GM23248 (cell line): Measurements from ENCODE around the gene DNLZ. TPM values are rescaled to one million over a fixed set of nuclear protein-coding genes. Genes with fewer than 3 reads are reported as not detected.

ENCODE experiments used
- DNase-seq: peaks from one replicate; pipeline ENCODE4 v3.0.0-alpha.2; 2015
- H2AFZ ChIP-seq: fragments of 200-600 bp; sonication (generic); 2 replicates; pipeline ENCODE4 v1.6.1; 2016; ENCODE audit warnings: antibody characterized with exemption
- H3F3A ChIP-seq: fragments of 200-600 bp; sonication (generic); 2 replicates; pipeline ENCODE4 v1.6.1; 2016; ENCODE audit warnings: mild to moderate bottlenecking, antibody characterized with exemption, mixed run types; ENCODE audit not compliant: insufficient read depth
- H3K27ac ChIP-seq: fragments of 200-600 bp; sonication (generic); 2 replicates; pipeline ENCODE4 v1.5.1; 2016; ENCODE audit warnings: mild to moderate bottlenecking
- H3K27me3 ChIP-seq: fragments of 200-600 bp; sonication (generic); replicated peaks from 2 replicates; pipeline ENCODE4 v1.6.1; 2016; ENCODE audit warnings: mild to moderate bottlenecking; ENCODE audit not compliant: insufficient read depth
- H3K36me3 ChIP-seq: fragments of 200-600 bp; sonication (generic); 2 replicates; pipeline ENCODE4 v1.6.1; 2016; ENCODE audit warnings: low read depth, mild to moderate bottlenecking
- H3K4me1 ChIP-seq: fragments of 200-600 bp; sonication (generic); 2 replicates; pipeline ENCODE4 v1.6.1; 2016; ENCODE audit warnings: mild to moderate bottlenecking; ENCODE audit not compliant: insufficient read depth
- H3K4me2 ChIP-seq: fragments of 200-600 bp; sonication (generic); one replicate; pipeline ENCODE4 v1.6.1; 2016; ENCODE audit warnings: mild to moderate bottlenecking; ENCODE audit not compliant: unreplicated experiment
- H3K4me3 ChIP-seq: fragments of 200-600 bp; sonication (generic); 2 replicates; pipeline ENCODE4 v1.5.1; 2016; ENCODE audit warnings: mild to moderate bottlenecking
- H3K79me2 ChIP-seq: fragments of 200-600 bp; sonication (generic); 2 replicates; pipeline ENCODE4 v1.6.1; 2016; ENCODE audit warnings: mild to moderate bottlenecking; ENCODE audit not compliant: insufficient read depth
- H3K9ac ChIP-seq: fragments of 200-600 bp; sonication (generic); 2 replicates; pipeline ENCODE4 v1.6.1; 2016; ENCODE audit warnings: mild to moderate bottlenecking
- H3K9me2 ChIP-seq: fragments of 200-600 bp; sonication (generic); 2 replicates; pipeline ENCODE4 v1.6.1; 2016; ENCODE audit warnings: mixed run types, mild to moderate bottlenecking, moderate library complexity; ENCODE audit not compliant: insufficient read depth
- H3K9me3 ChIP-seq: fragments of 200-600 bp; sonication (generic); one replicate; pipeline ENCODE4 v1.6.1; 2017; ENCODE audit warnings: low read depth
- H4K20me1 ChIP-seq: fragments of 200-600 bp; sonication (generic); 2 replicates; pipeline ENCODE4 v1.6.0; 2016; ENCODE audit not compliant: insufficient read depth
- EZH2 ChIP-seq: fragments of 200-600 bp; sonication (generic); IDR thresholded peaks from 2 replicates; pipeline ENCODE4 v1.6.1; 2018; ENCODE audit warnings: antibody characterized with exemption, mild to moderate bottlenecking; ENCODE audit not compliant: insufficient read depth, poor library complexity, severe bottlenecking
- EZH2phosphoT487 ChIP-seq: fragments of 200-600 bp; sonication (generic); IDR thresholded peaks from 2 replicates; pipeline ENCODE4 v1.6.1; 2018; ENCODE audit warnings: antibody characterized with exemption, moderate library complexity, mild to moderate bottlenecking, low read depth; ENCODE audit not compliant: insufficient read depth
- WGBS, 2 experiments: methylation state at CpG; one replicate each; pipeline ENCODE4 v1.1.6; 2015 to 2017; ENCODE audit warnings: low lambda C conversion rate in 2 of 2, low coverage in 1 of 2; ENCODE audit errors: missing lambda C conversion rate in 2 of 2; 5-methylcytosine and 5-hydroxymethylcytosine counted together
- in situ Hi-C: fragments of 300-500 bp; cut with MboI; formaldehyde crosslinking; loops from 2 replicates; pipeline ENCODE4 v1.15.0; 2020
- polyA plus RNA-seq: library from polyadenylated mRNA; unstranded; fragments of >200 nt; fragmentation: Nextera tagmentation; extraction: Ambion mirVana; gene quantifications from 2 replicates; pipeline ENCODE4 v1.2.1, GENCODE V29; 2016
- total RNA-seq: library from RNA; depleted of rRNA; stranded (reverse); fragments of >200 nt; shearing (Covaris generic); gene quantifications from 2 replicates; pipeline ENCODE4 v1.2.3, GENCODE V29; 2014

The DNLZ gene
- total and polyA plus RNA-seq, 2 experiments from 2014 or later, result 27.1 to 49.8 TPM

DNA sequence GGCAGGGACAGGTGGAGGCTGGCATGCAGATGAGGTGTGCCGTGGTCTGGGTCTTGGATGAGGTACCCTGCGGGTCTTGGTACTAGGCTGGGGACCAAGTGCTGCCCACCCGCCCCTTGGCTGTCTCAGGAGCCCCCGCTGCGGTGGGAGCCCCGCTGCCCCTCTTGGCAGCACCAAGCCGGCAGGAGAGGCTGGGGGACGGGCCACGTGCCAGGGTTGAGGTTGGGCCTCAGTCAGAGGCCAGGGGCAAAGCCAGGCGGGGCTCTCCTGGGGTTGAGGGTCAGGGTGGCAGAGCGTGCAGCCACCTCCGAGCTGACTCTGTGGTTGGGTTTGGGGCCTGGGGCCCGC, 8.0 kb upstream of the DNLZ start:
- Histone ChIP-seq H3K36me3 (no peaks in the 10 kb centered on the region), H3K27me3 (no peaks in the 10 kb centered on the region), H4K20me1 (no peaks in the 10 kb centered on the region), H3K79me2 (no peaks in the 10 kb centered on the region), H3K9me3 (no peaks in the 10 kb centered on the region), H3K9ac (no peak overlapping the region), H3K9me2 (no peaks in the 10 kb centered on the region), H3K27ac (no peak overlapping the region), H3K4me3 (no peak overlapping the region), H3K4me1 (peaks cover 11% of the 10 kb centered on the region; the same call in 1 of the 2 replicates), H3K4me2 (no peak overlapping the region), H3F3A (no peaks in the 10 kb centered on the region), H2AFZ (no peak overlapping the region)
- TF ChIP-seq EZH2phosphoT487 (no peak), EZH2 (no peak)
- in situ Hi-C loops, result no loop called here
- DNase-seq, result no peak
- WGBS, 2 experiments, result 90 to 93% methylated on average over 12 to 13 of the region's 13 CpGs

DNA sequence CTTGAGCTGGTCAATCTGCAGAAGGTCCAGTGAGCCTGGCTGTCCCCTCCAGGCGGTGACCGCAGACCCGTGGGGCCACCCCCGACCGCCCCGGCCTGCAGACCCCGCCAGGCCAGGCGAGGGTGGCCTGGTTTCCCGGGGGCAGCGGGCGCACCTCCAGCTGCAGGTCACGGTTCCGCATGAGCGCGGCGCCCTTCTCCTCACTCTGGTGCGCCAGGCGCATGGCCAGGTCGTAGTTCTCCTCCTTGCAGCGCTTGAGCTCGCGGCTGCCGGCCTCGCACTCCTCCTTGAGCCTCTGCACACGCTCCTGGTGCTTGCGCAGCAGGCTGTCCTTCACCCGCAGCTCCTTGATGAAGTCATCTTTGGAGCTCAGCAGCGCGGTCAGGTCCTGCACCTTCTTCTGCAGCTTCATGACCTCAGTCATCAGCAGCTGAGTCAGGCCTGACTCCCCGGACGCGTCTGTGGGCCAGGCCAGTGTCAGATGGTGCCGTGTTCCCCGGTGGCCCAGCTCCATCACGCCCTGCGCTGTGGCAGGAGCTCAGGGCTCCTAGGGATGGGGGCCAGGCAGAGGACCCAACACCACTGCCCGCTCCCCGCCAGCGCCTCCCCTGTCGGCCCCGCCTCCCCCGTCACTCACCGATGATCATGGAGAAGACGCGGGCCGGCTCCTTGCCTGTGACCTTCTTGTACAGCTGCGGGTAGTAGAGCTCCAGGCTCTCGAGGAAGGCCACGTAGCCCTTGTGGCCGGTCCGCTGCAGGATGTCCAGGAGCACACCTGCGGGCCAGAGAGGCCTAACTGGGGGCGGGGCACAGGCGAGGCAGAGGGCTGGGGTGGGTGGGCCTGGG, 7.4 kb upstream of the DNLZ start:
- Histone ChIP-seq H2AFZ (no peak overlapping the region), H3K9me3 (no peaks in the 10 kb centered on the region), H3K27ac (no peak overlapping the region), H3K4me2 (no peak overlapping the region), H3K9ac (no peak overlapping the region), H3K4me3 (no peak overlapping the region), H3K79me2 (no peaks in the 10 kb centered on the region), H3K27me3 (no peaks in the 10 kb centered on the region), H4K20me1 (no peaks in the 10 kb centered on the region), H3F3A (no peaks in the 10 kb centered on the region), H3K4me1 (peaks cover 11% of the 10 kb centered on the region; the same call in 1 of the 2 replicates), H3K36me3 (no peaks in the 10 kb centered on the region), H3K9me2 (no peaks in the 10 kb centered on the region)
- peak; percentile 35 for DNase-seq
- 95% methylated on average over 42 to 52 of the region's 54 CpGs for WGBS, 2 experiments
- in situ Hi-C loops, result no loop called here
- TF ChIP-seq EZH2 (no peak), EZH2phosphoT487 (no peak)

DNA sequence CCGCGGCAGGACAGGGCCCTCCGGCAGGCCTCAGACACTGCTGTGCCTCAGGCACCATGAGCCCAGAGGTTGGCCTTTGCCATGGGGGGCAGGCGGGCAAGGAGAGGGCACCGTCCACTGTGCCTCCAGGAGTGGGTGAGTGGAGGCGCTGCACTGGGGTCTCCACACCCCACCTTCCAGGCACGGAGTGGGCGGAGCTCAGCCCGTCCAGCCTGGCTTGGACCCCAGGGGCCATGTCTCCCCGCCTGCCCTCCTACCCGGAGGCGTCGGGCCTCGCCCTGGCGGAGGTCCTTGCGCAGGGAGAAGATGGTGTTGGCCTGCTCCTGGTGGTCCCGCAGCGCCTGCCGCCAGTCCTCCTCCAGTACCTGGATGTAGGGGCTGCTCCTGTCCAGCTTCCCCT, 6.5 kb upstream of the DNLZ start:
- H3K9me3 ChIP-seq, result no peaks in the 10 kb centered on the region
- no peaks in the 10 kb centered on the region for H3F3A ChIP-seq
- no peaks in the 10 kb centered on the region for H3K36me3 ChIP-seq
- no peak overlapping the region for H3K4me3 ChIP-seq
- H3K4me2 ChIP-seq, result no peak overlapping the region
- H3K9ac ChIP-seq, result no peak overlapping the region
- no peaks in the 10 kb centered on the region for H3K9me2 ChIP-seq
- no peaks in the 10 kb centered on the region for H3K79me2 ChIP-seq
- WGBS, 2 experiments, result 95% methylated on average over 14 to 19 of the region's 19 CpGs
- H4K20me1 ChIP-seq, result no peaks in the 10 kb centered on the region
- no peak for DNase-seq
- in situ Hi-C loops, result no loop called here
- TF ChIP-seq EZH2 (no peak), EZH2phosphoT487 (no peak)
- H3K27me3 ChIP-seq, result no peaks in the 10 kb centered on the region
- peaks cover 11% of the 10 kb centered on the region; the same call in 1 of the 2 replicates for H3K4me1 ChIP-seq
- H2AFZ ChIP-seq, result no peak overlapping the region
- H3K27ac ChIP-seq, result no peak overlapping the region

DNA sequence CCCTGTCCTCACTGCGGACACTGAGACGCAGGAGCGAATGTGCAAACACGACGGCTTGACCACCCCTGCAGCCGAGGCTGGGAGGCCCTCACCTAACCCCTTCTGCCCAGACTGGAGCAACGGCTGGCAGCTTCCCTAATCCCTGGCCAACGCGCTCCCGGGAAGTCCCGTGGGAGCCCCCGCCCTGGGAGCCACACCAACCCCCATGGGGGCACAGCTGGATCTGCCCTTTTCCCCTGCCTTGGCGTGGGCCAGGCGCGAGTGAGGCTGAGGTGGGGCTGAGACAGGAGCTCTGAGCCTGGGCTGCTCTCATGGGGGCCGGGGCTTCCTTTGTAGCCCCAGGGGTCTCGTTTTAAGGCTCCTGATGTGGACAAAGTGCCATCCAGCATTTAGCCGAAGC, 4.6 kb upstream of the DNLZ start:
- H3K9me3 ChIP-seq, result no peaks in the 10 kb centered on the region
- no peak overlapping the region for H3K4me3 ChIP-seq
- in situ Hi-C loops, result no loop called here
- H3F3A ChIP-seq, result no peaks in the 10 kb centered on the region
- no peak overlapping the region for H3K4me2 ChIP-seq
- H3K27ac ChIP-seq, result no peak overlapping the region
- H3K9ac ChIP-seq, result no peak overlapping the region
- WGBS, 2 experiments, result 79 to 80% methylated on average over 12 to 18 of the region's 18 CpGs
- no peaks in the 10 kb centered on the region for H3K9me2 ChIP-seq
- no peaks in the 10 kb centered on the region for H3K36me3 ChIP-seq
- no peaks in the 10 kb centered on the region for H3K27me3 ChIP-seq
- H3K79me2 ChIP-seq, result no peaks in the 10 kb centered on the region
- DNase-seq, result no peak
- H3K4me1 ChIP-seq, result peaks cover 18% of the 10 kb centered on the region; the same call in 1 of the 2 replicates
- no peak for TF ChIP-seq EZH2
- no peak overlapping the region for H2AFZ ChIP-seq
- no peaks in the 10 kb centered on the region for H4K20me1 ChIP-seq
